ENCODE data around the gene MRTFA.
"Not testable (repeated sequence)": the region's sequence is repeated elsewhere in the genome, so short reads cannot be mapped to it uniquely, and the experiment has no call there.

Gene MRTFA

GRCh38 chr22:40602231-40602630, 34.3 kb downstream of the MRTFA start:
- Histone ChIP-seq H3F3A (ENCODE audit: insufficient read depth) (peaks cover 11% of the 10 kb centered on the region), H3K36me3 (ENCODE audit: low read length) (no peaks in the 10 kb centered on the region), H3K27ac (ENCODE audit: low read depth, low read length) (no peak overlapping the region), H3K9me3 (ENCODE audit: insufficient read depth, low read length) (no peaks in the 10 kb centered on the region), H3K27me3 (ENCODE audit: low read length) (no peaks in the 10 kb centered on the region), H3K79me2 (ENCODE audit: insufficient read depth, low read length) (peaks cover 100% of the 10 kb centered on the region), H4K20me1 (ENCODE audit: low read depth, low read length) (0 out of 2 replicates have a peak, but pooled peaks cover 5% of the 10 kb centered on the region), H3K9ac (ENCODE audit: low read length) (no peak overlapping the region), H3K9me2 (replicated peaks; ENCODE audit: insufficient read depth, low read length) (no peaks in the 10 kb centered on the region), H3K4me3 (ENCODE audit: insufficient read depth, low read length, poor library complexity, severe bottlenecking) (no peak overlapping the region), H3K4me2 (ENCODE audit: low read depth, low read length, poor library complexity, severe bottlenecking) (no peak overlapping the region), H2AFZ (ENCODE audit: low read depth, low read length, severe bottlenecking) (no peak overlapping the region)
- no peak for TF ChIP-seq CTCF (IDR thresholded peaks at IDR 0.05; ENCODE audit: insufficient read depth, low read length, poor library complexity, severe bottlenecking)
- TF ChIP-seq EZH2phosphoT487 (conservative IDR thresholded peaks at IDR 0.05; ENCODE audit: low read length), result no peak

DNA sequence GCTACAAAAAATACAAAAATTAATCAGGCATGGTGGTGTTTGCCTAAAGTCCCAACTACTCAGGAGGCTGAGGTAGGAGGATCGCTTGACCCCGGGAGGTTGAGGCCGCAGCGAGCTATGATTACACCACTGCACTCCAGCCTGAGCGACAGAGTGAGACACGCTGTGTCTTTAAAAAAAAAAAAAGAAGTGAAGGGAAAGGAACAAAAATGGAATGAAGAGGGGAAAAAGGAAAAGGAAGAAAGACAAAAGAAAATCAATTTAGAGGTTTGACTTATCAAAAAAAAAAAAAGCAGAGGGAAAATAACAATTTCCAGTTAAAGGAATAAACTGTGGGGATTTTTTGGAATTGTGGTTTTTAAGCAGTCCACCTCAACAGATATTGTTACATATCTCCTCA, 36.8 kb downstream of the MRTFA start:
- Histone ChIP-seq H3K4me3 (ENCODE audit: insufficient read depth, low read length, poor library complexity, severe bottlenecking) (no peak overlapping the region), H3K36me3 (ENCODE audit: low read length) (no peaks in the 10 kb centered on the region), H3K27me3 (ENCODE audit: low read length) (no peaks in the 10 kb centered on the region), H4K20me1 (ENCODE audit: low read depth, low read length) (no peaks in the 10 kb centered on the region), H3K9me2 (replicated peaks; ENCODE audit: insufficient read depth, low read length) (no peaks in the 10 kb centered on the region), H3K9ac (ENCODE audit: low read length) (no peak overlapping the region), H3K79me2 (ENCODE audit: insufficient read depth, low read length) (peaks cover 100% of the 10 kb centered on the region), H3F3A (ENCODE audit: insufficient read depth) (peaks cover 20% of the 10 kb centered on the region), H3K9me3 (ENCODE audit: insufficient read depth, low read length) (no peaks in the 10 kb centered on the region), H3K4me2 (ENCODE audit: low read depth, low read length, poor library complexity, severe bottlenecking) (no peak overlapping the region), H3K27ac (ENCODE audit: low read depth, low read length) (no peak overlapping the region; the same call in 1 of the 2 replicates), H2AFZ (ENCODE audit: low read depth, low read length, severe bottlenecking) (no peak overlapping the region)
- TF ChIP-seq EZH2phosphoT487 (conservative IDR thresholded peaks at IDR 0.05; ENCODE audit: low read length), result no peak
- no peak for TF ChIP-seq CTCF (IDR thresholded peaks at IDR 0.05; ENCODE audit: insufficient read depth, low read length, poor library complexity, severe bottlenecking)

- not testable (repeated sequence) for H3K36me3 ChIP-seq (ENCODE audit: low read length); H4K20me1 ChIP-seq (ENCODE audit: low read depth, low read length); H3K27ac ChIP-seq (ENCODE audit: low read depth, low read length); H3K9me2 ChIP-seq (replicated peaks; ENCODE audit: insufficient read depth, low read length); H3K9me3 ChIP-seq (ENCODE audit: insufficient read depth, low read length); H3K4me3 ChIP-seq (ENCODE audit: insufficient read depth, low read length, poor library complexity, severe bottlenecking); H3K27me3 ChIP-seq (ENCODE audit: low read length); H3K9ac ChIP-seq (ENCODE audit: low read length); H2AFZ ChIP-seq (ENCODE audit: low read depth, low read length, severe bottlenecking)
- Histone ChIP-seq H3K79me2 (ENCODE audit: insufficient read depth, low read length) (peaks cover 97% of the 10 kb centered on the region), H3F3A (ENCODE audit: insufficient read depth) (peaks cover 29% of the 10 kb centered on the region), H3K4me2 (ENCODE audit: low read depth, low read length, poor library complexity, severe bottlenecking) (peak overlapping the region; percentile 61)
Observed at GRCh38 chr22:40598712-40599111, 37.8 kb downstream of the MRTFA start.

GRCh38 chr22:40597526-40598430, 38.7 kb downstream of the MRTFA start:
- no peaks in the 10 kb centered on the region for H3K9me2 ChIP-seq (replicated peaks; ENCODE audit: insufficient read depth, low read length)
- TF ChIP-seq CTCF (IDR thresholded peaks at IDR 0.05; ENCODE audit: insufficient read depth, low read length, poor library complexity, severe bottlenecking), result no peak
- no peak for TF ChIP-seq EZH2phosphoT487 (conservative IDR thresholded peaks at IDR 0.05; ENCODE audit: low read length)
- peak overlapping the region; percentile 67 for H3K27ac ChIP-seq (ENCODE audit: low read depth, low read length)
- no peaks in the 10 kb centered on the region for H3K9me3 ChIP-seq (ENCODE audit: insufficient read depth, low read length)
- peak overlapping the region; percentile 61 for H3K4me2 ChIP-seq (ENCODE audit: low read depth, low read length, poor library complexity, severe bottlenecking)
- H3K36me3 ChIP-seq (ENCODE audit: low read length), result no peaks in the 10 kb centered on the region
- H3K9ac ChIP-seq (ENCODE audit: low read length), result peak overlapping the region; percentile 23
- H2AFZ ChIP-seq (ENCODE audit: low read depth, low read length, severe bottlenecking), result no peak overlapping the region
- peak overlapping the region; percentile 4 for H3K4me3 ChIP-seq (ENCODE audit: insufficient read depth, low read length, poor library complexity, severe bottlenecking)
- H3F3A ChIP-seq (ENCODE audit: insufficient read depth), result peaks cover 34% of the 10 kb centered on the region
- peaks cover 97% of the 10 kb centered on the region for H3K79me2 ChIP-seq (ENCODE audit: insufficient read depth, low read length)
- H4K20me1 ChIP-seq (ENCODE audit: low read depth, low read length), result no peaks in the 10 kb centered on the region
- no peaks in the 10 kb centered on the region for H3K27me3 ChIP-seq (ENCODE audit: low read length)

All from SU-DHL-6 (cell line).